Placental pericyte (primary cell): ENCODE measurements around the gene ITGAD. TPM values are rescaled to one million over a fixed set of nuclear protein-coding genes. Genes with fewer than 3 reads are reported as not detected.

Source experiments
- total RNA-seq: library from RNA; depleted of rRNA; stranded (reverse); fragments of >200 nt; gene quantifications from 2 replicates; pipeline ENCODE4 v1.2.3, GENCODE V29; 2012

The ITGAD gene
- not detected in 2 replicates for total RNA-seq

GRCh38 chr16:31393056-31393455 lies at the start of gene ITGAD:
ITGAD (plus strand) TSS chr16:31393335; CDS start chr16:31393361, 26 bp downstream.

DNA sequence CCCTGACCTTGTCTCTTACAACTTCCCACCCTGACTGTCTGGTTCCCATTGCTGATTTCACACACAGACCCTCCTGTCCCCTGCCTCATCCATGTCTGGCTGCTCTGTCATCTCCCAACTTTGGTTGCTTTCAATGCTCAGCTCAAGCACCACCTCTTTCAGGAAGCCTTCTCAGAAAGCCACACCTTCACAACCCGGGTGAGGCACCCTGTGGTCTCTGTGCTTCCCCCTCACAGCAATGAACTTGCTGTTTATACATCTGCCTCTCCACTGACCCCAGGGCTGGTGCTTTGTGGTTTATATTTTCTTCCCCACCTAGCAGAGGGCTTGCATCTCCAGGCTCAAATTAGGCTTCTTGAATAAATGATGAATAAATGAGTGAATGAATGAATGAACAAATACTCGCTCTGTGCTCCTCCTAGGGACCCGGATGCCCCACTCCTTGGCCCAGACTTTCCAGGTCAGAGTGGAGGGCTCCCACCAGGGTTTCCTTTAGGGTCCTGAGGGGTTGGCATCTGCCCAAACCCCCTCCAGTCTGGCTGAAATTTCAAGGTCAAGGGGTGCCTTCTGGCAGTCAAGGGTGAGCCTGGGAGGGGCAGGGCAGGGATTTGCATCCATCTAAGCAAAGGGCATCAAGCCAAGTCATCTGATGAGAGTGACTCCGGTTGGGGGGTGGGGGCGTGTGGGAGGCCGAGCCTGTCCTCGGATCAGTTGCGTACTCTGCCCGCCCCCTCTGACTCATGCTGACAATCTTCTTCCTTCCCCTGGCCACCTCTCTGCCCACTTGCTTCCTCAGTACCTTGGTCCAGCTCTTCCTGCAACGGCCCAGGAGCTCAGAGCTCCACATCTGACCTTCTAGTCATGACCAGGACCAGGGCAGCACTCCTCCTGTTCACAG lies 38.5 kb upstream of the ITGAD start, which contains the start of gene ITGAX:
TSS of gene ITGAX (plus strand) at position 783 of the 898 bp plus-strand sequence. CDS start at position 862, 79 bp downstream.

GRCh38 chr16:31428279-31428597 lies 35.1 kb downstream of the ITGAD start, which contains the start of gene COX6A2:
COX6A2 (minus strand) TSS chr16:31428360; CDS start chr16:31428325, 35 bp downstream.

DNA sequence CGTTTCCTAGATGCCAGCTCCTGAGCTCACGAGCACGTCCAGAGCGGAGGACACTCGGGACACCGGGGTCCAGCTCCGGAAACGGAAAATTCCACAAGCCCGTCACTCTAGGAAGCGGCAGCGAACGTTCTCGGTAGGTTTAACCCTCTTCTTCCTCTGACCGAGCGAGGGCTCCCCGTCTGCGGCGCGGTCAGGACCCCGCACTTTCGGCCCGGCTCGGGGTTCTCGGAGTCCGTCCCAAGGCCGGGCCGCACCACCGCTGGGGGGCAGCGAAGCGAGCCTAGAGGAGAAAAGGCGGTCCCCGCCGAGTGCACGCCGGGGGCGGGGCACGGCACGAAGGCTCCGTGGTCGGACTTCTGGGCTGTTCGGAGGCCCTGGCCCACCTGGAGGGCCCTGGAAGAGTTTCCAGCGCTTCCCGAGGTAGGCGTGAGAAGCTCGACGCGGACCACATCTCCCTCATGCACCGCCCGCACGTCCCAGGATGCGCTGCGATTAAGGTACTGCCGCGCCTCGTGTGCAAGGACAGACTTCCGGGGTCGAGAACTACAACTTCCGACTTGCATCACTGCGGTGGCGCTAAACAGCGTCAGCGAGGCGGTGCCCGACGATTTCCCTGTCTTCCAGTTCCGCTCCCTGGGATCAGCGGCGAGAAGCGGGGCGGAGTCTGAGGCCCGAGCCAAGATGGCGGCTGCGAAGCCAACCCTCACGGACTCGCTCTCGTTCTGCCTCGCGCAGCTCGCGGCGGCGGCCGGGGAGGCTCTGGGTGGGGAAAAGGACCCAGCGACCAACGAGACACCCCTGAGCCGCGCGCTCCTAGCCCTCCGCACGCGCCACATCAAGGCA lies 65.9 kb downstream of the ITGAD start, which contains the start of gene ARMC5:
TSS of gene ARMC5 (plus strand) at position 658 of the 843 bp plus-strand sequence. CDS start at position 682, 24 bp downstream.

GRCh38 chr16:31471875-31472708 lies 79.0 kb downstream of the ITGAD start, which contains the start of gene TGFB1I1:
TGFB1I1 (plus strand) TSS chr16:31472152; CDS start chr16:31472189, 37 bp downstream.

Other genes with a start within 250 kb of the ITGAD start
- not detected in 2 replicates for gene PRSS36, start 243.3 kb upstream of the ITGAD start, total RNA-seq
- gene FUS, start 213.2 kb upstream of the ITGAD start, total RNA-seq = 45.3 and 78.0 TPM in 2 replicates
- 50.4 and 56.2 TPM in 2 replicates for gene PYCARD, start 190.6 kb upstream of the ITGAD start, total RNA-seq
- gene TRIM72, start 179.2 kb upstream of the ITGAD start, total RNA-seq = not detected in 2 replicates
- gene PYDC1, start 176.2 kb upstream of the ITGAD start, total RNA-seq = not detected in 2 replicates
- gene ITGAM, start 133.4 kb upstream of the ITGAD start, total RNA-seq = 0.43 TPM in 1 of 2 replicates, not detected in the other
- under 0.01 TPM in 1 of 2 replicates, not detected in the other for gene ITGAX, start 38.2 kb upstream of the ITGAD start, total RNA-seq
- gene COX6A2, start 35.0 kb downstream of the ITGAD start, total RNA-seq = not detected in 2 replicates
- 0.29 and 0.66 TPM in 2 replicates for gene ZNF843, start 49.5 kb downstream of the ITGAD start, total RNA-seq
- 10.5 and 16.3 TPM in 2 replicates for gene ARMC5, start 66.2 kb downstream of the ITGAD start, total RNA-seq
- gene TGFB1I1, start 78.8 kb downstream of the ITGAD start, total RNA-seq = 106 and 170 TPM in 2 replicates
- not detected in 2 replicates for gene SLC5A2, start 89.8 kb downstream of the ITGAD start, total RNA-seq
- gene RUSF1, start 115.1 kb downstream of the ITGAD start, total RNA-seq = 63.0 and 97.2 TPM in 2 replicates
- gene AHSP, start 134.6 kb downstream of the ITGAD start, total RNA-seq = not detected in 2 replicates